B cell (primary cell): Measurements from ENCODE around the gene VAV3. TPM values are rescaled to one million over a fixed set of nuclear protein-coding genes. Genes with fewer than 3 reads are reported as not detected.

Source experiments
- ATAC-seq: fragments of 200-7000 bp; cut with Tn5 transposase; one replicate; pipeline ENCODE4 v1.10.0; 2021; ENCODE audit warnings: low read depth, mild to moderate bottlenecking, moderate number of reproducible peaks, moderate library complexity
- CTCF ChIA-PET: fragments of 350-600 bp; sonication (Branson Sonifier 250); formaldehyde crosslinking; loops from one replicate; lab custom pipeline; 2021; ENCODE audit warnings: antibody characterized with exemption, inconsistent platforms; lab: Charles Lee
- POLR2A ChIA-PET: fragments of 350-600 bp; sonication (Branson Sonifier 250); formaldehyde crosslinking; loops from one replicate; lab custom pipeline; 2021; ENCODE audit warnings: antibody characterized with exemption; lab: Charles Lee
- DNase-seq: peaks from one replicate; pipeline ENCODE4 v3.0.0; 2013
- H2AFZ ChIP-seq: 2 replicates; pipeline ENCODE4 v1.6.1; 2012; ENCODE audit warnings: mild to moderate bottlenecking, low read depth, low read length; ENCODE audit not compliant: insufficient read depth, poor library complexity, severe bottlenecking
- H3K27ac ChIP-seq, 2 donors: 1 replicate in 1 of 2; 2 replicates in 1 of 2; pipeline ENCODE4 v1.5.1; 2012 to 2013; ENCODE audit warnings: low read length in 2 of 2, mild to moderate bottlenecking in 2 of 2, moderate library complexity in 1 of 2
- H3K27me3 ChIP-seq, 4 experiments: fragments of 200-600 bp in 1 of 4; sonication (generic) in 1 of 4; replicated peaks in 1 of 4; 1 replicate in 2 of 4; 2 replicates in 2 of 4; pipeline versions ENCODE4 v1.6.1 to v1.7.0; 2013 to 2016; ENCODE audit warnings: low read length in 3 of 4, mild to moderate bottlenecking in 2 of 4, mixed read lengths in 1 of 4, moderate library complexity in 1 of 4; ENCODE audit not compliant: insufficient read depth in 4 of 4, control insufficient read depth in 3 of 4; ENCODE audit errors: control extremely low read depth in 1 of 4
- H3K36me3 ChIP-seq, 2 experiments: replicated peaks in 1 of 2; 1 replicate in 1 of 2; 2 replicates in 1 of 2; pipeline versions ENCODE4 v1.6.1 to v1.7.1; 2013; ENCODE audit warnings: low read length in 1 of 2; ENCODE audit not compliant: insufficient read depth in 2 of 2, control insufficient read depth in 1 of 2; ENCODE audit errors: control extremely low read depth in 1 of 2, extremely low read depth in 1 of 2
- H3K4me1 ChIP-seq, 2 donors: fragments of 200-600 bp in 1 of 2; sonication (generic) in 1 of 2; 1 replicate in 1 of 2; 2 replicates in 1 of 2; pipeline versions ENCODE4 v1.5.1 to v1.6.1; 2013 to 2017; ENCODE audit warnings: low read length in 2 of 2; ENCODE audit not compliant: control insufficient read depth in 2 of 2, insufficient read depth in 2 of 2
- H3K4me2 ChIP-seq: replicated peaks from 2 replicates; pipeline ENCODE3; 2012; ENCODE audit warnings: mild to moderate bottlenecking, low read depth, low read length; ENCODE audit not compliant: poor library complexity, severe bottlenecking
- H3K4me3 ChIP-seq, 5 experiments: fragments of 200-600 bp in 1 of 5; sonication (generic) in 1 of 5; 1 replicate in 3 of 5; 2 replicates in 2 of 5; pipeline versions ENCODE4 v1.5.1 to v1.7.0; 2011 to 2016; ENCODE audit warnings: low read length in 4 of 5, mild to moderate bottlenecking in 4 of 5, low read depth in 2 of 5, control low read depth in 1 of 5, moderate library complexity in 1 of 5; ENCODE audit not compliant: insufficient read depth in 1 of 5; ENCODE audit errors: control extremely low read depth in 1 of 5, extremely low read depth in 1 of 5
- H3K79me2 ChIP-seq: fragments of 200-600 bp; sonication (generic); one replicate; pipeline ENCODE4 v1.6.0; 2016; ENCODE audit warnings: low read length; ENCODE audit not compliant: control insufficient read depth, insufficient read depth
- H3K9ac ChIP-seq: fragments of 200-600 bp; sonication (generic); 2 replicates; pipeline ENCODE4 v1.6.1; 2017; ENCODE audit warnings: mild to moderate bottlenecking, low read length, moderate library complexity
- H3K9me3 ChIP-seq, 3 donors: one replicate each; pipeline versions ENCODE4 v1.6.1 to v1.7.1; 2013; ENCODE audit warnings: low read length in 2 of 3; ENCODE audit not compliant: control insufficient read depth in 2 of 3, insufficient read depth in 1 of 3; ENCODE audit errors: control extremely low read depth in 1 of 3
- H4K20me1 ChIP-seq: 2 replicates; pipeline ENCODE4 v1.6.0; 2012; ENCODE audit warnings: mild to moderate bottlenecking, low read length; ENCODE audit not compliant: insufficient read depth, control insufficient read depth, poor library complexity, severe bottlenecking
- H3K27ac Mint-ChIP-seq: one replicate; pipeline ENCODE4 v1.8.0; 2021; ENCODE audit warnings: mixed read lengths
- H3K27me3 Mint-ChIP-seq: one replicate; pipeline ENCODE4 v1.8.0; 2021; ENCODE audit warnings: mixed read lengths
- H3K4me1 Mint-ChIP-seq: one replicate; pipeline ENCODE4 v1.8.0; 2021; ENCODE audit warnings: mixed read lengths
- H3K4me3 Mint-ChIP-seq: one replicate; pipeline ENCODE4 v1.8.0; 2021; ENCODE audit warnings: mixed read lengths
- H3K9me3 Mint-ChIP-seq: one replicate; pipeline ENCODE4 v1.8.0; 2022; ENCODE audit warnings: mixed read lengths; ENCODE audit not compliant: insufficient read depth
- CTCF ChIP-seq: fragments of 200-600 bp; IDR thresholded peaks from one replicate; pipeline ENCODE4 v1.8.0; 2022; ENCODE audit warnings: antibody characterized with exemption, mild to moderate bottlenecking
- EZH2 ChIP-seq: IDR thresholded peaks from 2 replicates; pipeline ENCODE4 v1.6.1; 2012; ENCODE audit warnings: borderline replicate concordance, low read depth, mild to moderate bottlenecking, moderate library complexity, low read length; ENCODE audit not compliant: insufficient read depth, poor library complexity, severe bottlenecking
- WGBS: methylation state at CpG from one replicate; pipeline ENCODE4 v1.1.5; 2013; ENCODE audit warnings: missing lambda C conversion rate; ENCODE audit not compliant: insufficient coverage; 5-methylcytosine and 5-hydroxymethylcytosine counted together
- intact Hi-C: fragments of 100-400 bp; cut with micrococcal nuclease; formaldehyde crosslinking; loops from one replicate; pipeline ENCODE4 v1.10.0; 2022
- polyA plus RNA-seq: library from polyadenylated mRNA; depleted of rRNA; stranded (reverse); fragments of >200 nt; gene quantifications from 2 replicates; pipeline ENCODE4 v1.2.3, GENCODE V29; 2012
- total RNA-seq, 2 donors: library from RNA; stranded (reverse); fragments of 120-200 nt in 1 of 2; gene quantifications; 1 replicate in 1 of 2; 2 replicates in 1 of 2; pipeline versions ENCODE4 v1.2.3 to v1.2.4, GENCODE V29; 2013 to 2022

VAV3 gene
- total and polyA plus RNA-seq, 2 donors (not counting 1 experiment from before 2014, with no cell fraction given) = 14.8 to 32.5 TPM

- ChIA-PET CTCF (interaction anchor here (1.0 to 1.9 kb wide), 4 partner anchors 22 to 189 kb away, joined by 3 to 5 read pairs (median 4); no protein-coding TSS in a partner anchor), POLR2A (interaction anchor here (0.6 kb wide), 1 partner anchor 27 kb away, joined by 3 read pairs; no protein-coding TSS in a partner anchor)
- Histone ChIP-seq H3K9me3 (no peaks in the 10 kb centered on the region), H3K4me1 (peaks cover 50 to 56% of the 10 kb centered on the region in 2 donors), H3K79me2 (peaks cover 97% of the 10 kb centered on the region), H3K4me3 (no peak overlapping the region), H3K4me2 (peak overlapping the region; percentile 34), H3K36me3 (peaks cover 0 to 7% of the 10 kb centered on the region in 2 experiments), H2AFZ (no peak overlapping the region), H3K27me3 (no peaks in the 10 kb centered on the region), H3K27ac (peak overlapping the region in 1 of 2 donors; percentile 3), H3K9ac (no peak overlapping the region), H4K20me1 (no peaks in the 10 kb centered on the region)
- DNase-seq = peak; percentile 42
- Mint-ChIP-seq H3K27me3 (no peaks in the 10 kb centered on the region), H3K27ac (peak overlapping the region; percentile 78), H3K4me3 (peak overlapping the region; percentile 69), H3K4me1 (peaks cover 81% of the 10 kb centered on the region), H3K9me3 (no peaks in the 10 kb centered on the region)
- no peak for TF ChIP-seq CTCF
- no peak for TF ChIP-seq EZH2
- WGBS = 43% methylated on average over 8 of the region's 10 CpGs
- intact Hi-C loops = loop anchor here (1.0 to 10.0 kb wide), 4 partner anchors 14 to 188 kb away; partner anchors contain the start of gene VAV3
- ATAC-seq = peak; percentile 54
Observed at GRCh38 chr1:107936498-107937481, 28.2 kb downstream of the VAV3 start.
